Keratinocyte (primary cell): ENCODE measurements around the gene CNNM4. TPM values are rescaled to one million over a fixed set of nuclear protein-coding genes. Genes with fewer than 3 reads are reported as not detected.
A peak's percentile ranks its signal among the peaks of the same experiment; 100 is the strongest.

Experiments used
- DNase-seq: peaks from one replicate; pipeline ENCODE4 v3.0.0-alpha.2; 2011; ENCODE audit warnings: low read depth, missing footprints, low spot score
- FAIRE-seq: peaks from 2 replicates; lab custom pipeline; 2011; peaks lifted over from hg19 to GRCh38; lab: Jason Lieb, UNC
- H2AFZ ChIP-seq: 2 replicates; pipeline ENCODE4 v1.6.0; 2012; ENCODE audit warnings: low read length, control low read depth, inconsistent platforms; ENCODE audit not compliant: control insufficient read depth
- H3K27ac ChIP-seq: 2 replicates; pipeline ENCODE4 v1.5.1; 2011; ENCODE audit warnings: low read length; ENCODE audit not compliant: control insufficient read depth, insufficient read depth
- H3K27me3 ChIP-seq: 3 replicates; pipeline ENCODE4 v1.6.0; 2011; ENCODE audit warnings: low read length; ENCODE audit not compliant: control insufficient read depth, insufficient read depth; ENCODE audit errors: extremely low read depth
- H3K36me3 ChIP-seq, 2 experiments: 2 replicates in 1 of 2; 3 replicates in 1 of 2; pipeline ENCODE4 v1.5.1; 2011; ENCODE audit warnings: low read length in 2 of 2, mild to moderate bottlenecking in 1 of 2; ENCODE audit not compliant: control insufficient read depth in 2 of 2, insufficient read depth in 2 of 2; ENCODE audit errors: extremely low read depth in 1 of 2
- H3K4me1 ChIP-seq: 3 replicates; pipeline ENCODE4 v1.5.1; 2011; ENCODE audit warnings: low read length; ENCODE audit not compliant: control insufficient read depth, insufficient read depth; ENCODE audit errors: extremely low read depth
- H3K4me2 ChIP-seq: 3 replicates; pipeline ENCODE4 v1.6.0; 2011; ENCODE audit warnings: low read depth, low read length; ENCODE audit not compliant: control insufficient read depth, insufficient read depth; ENCODE audit errors: extremely low read depth
- H3K4me3 ChIP-seq, 3 experiments: fragments of 200-600 bp in 1 of 3; sonication (generic) in 1 of 3; 2 replicates in 2 of 3; 3 replicates in 1 of 3; pipeline ENCODE4 v1.5.1; 2011 to 2016; ENCODE audit warnings: low read length in 3 of 3, mild to moderate bottlenecking in 3 of 3, control low read depth in 2 of 3, inconsistent platforms in 1 of 3, low read depth in 1 of 3, mixed read lengths in 1 of 3, mixed run types in 1 of 3, moderate library complexity in 1 of 3; ENCODE audit not compliant: control insufficient read depth in 2 of 3, insufficient read depth in 2 of 3; ENCODE audit errors: extremely low read depth in 1 of 3
- H3K79me2 ChIP-seq: 2 replicates; pipeline ENCODE4 v1.6.0; 2012; ENCODE audit warnings: low read length; ENCODE audit not compliant: control insufficient read depth, insufficient read depth
- H3K9ac ChIP-seq: 3 replicates; pipeline ENCODE4 v1.6.0; 2011; ENCODE audit warnings: low read length; ENCODE audit not compliant: control insufficient read depth, insufficient read depth; ENCODE audit errors: extremely low read depth
- H3K9me1 ChIP-seq: 3 replicates; pipeline ENCODE4 v1.6.0; 2011; ENCODE audit warnings: low read length; ENCODE audit not compliant: control insufficient read depth, insufficient read depth; ENCODE audit errors: extremely low read depth
- H3K9me3 ChIP-seq: 2 replicates; pipeline ENCODE4 v1.5.1; 2012; ENCODE audit warnings: low read depth, low read length; ENCODE audit not compliant: control insufficient read depth
- H4K20me1 ChIP-seq: 3 replicates; pipeline ENCODE4 v1.6.0; 2011; ENCODE audit warnings: low read length; ENCODE audit not compliant: control insufficient read depth, insufficient read depth; ENCODE audit errors: extremely low read depth
- CTCF ChIP-seq, 3 experiments: IDR thresholded peaks in 1 of 3; conservative IDR thresholded peaks in 1 of 3; optimal IDR thresholded peaks in 1 of 3; 2 replicates in 2 of 3; 3 replicates in 1 of 3; pipeline versions ENCODE3 to v1.5.1; 2011; ENCODE audit warnings: low read length in 3 of 3, mild to moderate bottlenecking in 3 of 3, moderate library complexity in 2 of 3, control low read depth in 1 of 3, inconsistent platforms in 1 of 3; ENCODE audit not compliant: insufficient read depth in 2 of 3; ENCODE audit errors: extremely low read depth in 1 of 3
- EZH2 ChIP-seq: IDR thresholded peaks from one replicate; pipeline ENCODE4 v1.6.1; 2012; ENCODE audit warnings: inconsistent platforms, mild to moderate bottlenecking, low read length, moderate library complexity
- dilution Hi-C: fragments of 300-500 bp; cut with MboI; formaldehyde crosslinking; loops from one replicate; pipeline ENCODE4 v1.7.0; 2020; ENCODE audit warnings: low sequenced_read_pairs; ENCODE audit not compliant: extremely low pct_ligation_motif_present
- polyA plus RNA-seq, 5 experiments: library from polyadenylated mRNA; depleted of rRNA in 3 of 5; stranded (reverse) in 3 of 5; stranded (forward) in 1 of 5; unstranded in 1 of 5; fragments of >200 nt; gene quantifications; 1 replicate in 1 of 5; 2 replicates in 3 of 5; 3 replicates in 1 of 5; pipeline versions ENCODE4 v1.2.1 to v1.2.3, GENCODE V29; 2011 to 2012; ENCODE audit warnings: missing spikeins in 2 of 5, low read depth in 1 of 5, low replicate concordance in 1 of 5

Gene CNNM4
- polyA plus RNA-seq, 1 donor (not counting 4 experiments of a cell fraction or from before 2014, with no cell fraction given) = 4.4 TPM

- dilution Hi-C loops = no loop called here
- Histone ChIP-seq H3K79me2 (peaks cover 8% of the 10 kb centered on the region), H3K36me3 (peaks cover 1 to 14% of the 10 kb centered on the region in 2 experiments), H3K27me3 (no peaks in the 10 kb centered on the region), H2AFZ (peak overlapping the region; percentile 84), H3K9ac (peak overlapping the region; percentile 78), H3K9me3 (no peaks in the 10 kb centered on the region), H3K4me2 (peak overlapping the region; percentile 96), H4K20me1 (no peaks in the 10 kb centered on the region), H3K4me3 (peak overlapping the region; percentile 73 to 83 (median 80)), H3K4me1 (peaks cover 17% of the 10 kb centered on the region), H3K9me1 (no peaks in the 10 kb centered on the region), H3K27ac (peak overlapping the region; percentile 56)
- no peak for DNase-seq
- TF ChIP-seq CTCF (optimal IDR thresholded peaks at IDR 0.05 in 1 of 3, IDR thresholded peaks at IDR 0.05 in 1 of 3, conservative IDR thresholded peaks at IDR 0.05 in 1 of 3; ENCODE audit: extremely low read depth in 1 of 3, insufficient read depth in 2 of 3, low read length in 3 of 3) (no peak), EZH2 (no peak)
- FAIRE-seq = no peak
These were observed 96.3 kb downstream of the CNNM4 start for GRCh38 chr2:96856776-96857666.

- peaks cover 1 to 17% of the 10 kb centered on the region in 2 experiments for H3K36me3 ChIP-seq
- H3K9me3 ChIP-seq = no peaks in the 10 kb centered on the region
- DNase-seq = peak; percentile 89
- peak within 1 kb of the TSS; percentile 56 for H3K27ac ChIP-seq
- H3K27me3 ChIP-seq = no peaks in the 10 kb centered on the region
- dilution Hi-C loops = no loop called here
- peak within 1 kb of the TSS; percentile 73 to 83 (median 80) for H3K4me3 ChIP-seq
- peaks cover 8% of the 10 kb centered on the region for H3K79me2 ChIP-seq
- H3K9ac ChIP-seq = peak within 1 kb of the TSS; percentile 78
- TF ChIP-seq CTCF (optimal IDR thresholded peaks at IDR 0.05 in 1 of 3, IDR thresholded peaks at IDR 0.05 in 1 of 3, conservative IDR thresholded peaks at IDR 0.05 in 1 of 3; ENCODE audit: extremely low read depth in 1 of 3, insufficient read depth in 2 of 3, low read length in 3 of 3) (peak; percentile 64 to 89 (median 74)), EZH2 (no peak)
- H3K9me1 ChIP-seq = no peaks in the 10 kb centered on the region
- FAIRE-seq = no peak
- peaks cover 17% of the 10 kb centered on the region for H3K4me1 ChIP-seq
- no peaks in the 10 kb centered on the region for H4K20me1 ChIP-seq
- H3K4me2 ChIP-seq = peak within 1 kb of the TSS; percentile 96
- H2AFZ ChIP-seq = peak within 1 kb of the TSS; percentile 84
These were observed 97.1 kb downstream of the CNNM4 start, which contains the start of gene ANKRD39 for GRCh38 chr2:96857667-96858372. TSS of gene ANKRD39 (minus strand) at chr2:96858016. CDS start at chr2:96857987, 29 bp downstream.
